K562 (cell line): ENCODE data around the gene PGP. TPM values are rescaled to one million over a fixed set of nuclear protein-coding genes. Genes with fewer than 3 reads are reported as not detected.

Experiments used
- BMI1 ChIP-seq: fragments of 150-350 bp; IDR thresholded peaks from 2 replicates; pipeline ENCODE4 v1.6.1; 2014; ENCODE audit warnings: low read length
- CREM ChIP-seq: IDR thresholded peaks from 2 replicates; pipeline ENCODE4 v1.6.1; 2014; ENCODE audit warnings: antibody characterized with exemption, low read depth
- KLF13 ChIP-seq: fragments of 450-650 bp; IDR thresholded peaks from 2 replicates; pipeline ENCODE4 v1.6.1; 2016; ENCODE audit warnings: missing genetic modification characterization, low read depth, mild to moderate bottlenecking, missing compliant biosample characterization, moderate library complexity, borderline replicate concordance
- L3MBTL2 ChIP-seq: fragments of 450-650 bp; IDR thresholded peaks from 2 replicates; pipeline ENCODE4 v1.6.1; 2016; ENCODE audit warnings: mild to moderate bottlenecking, moderate library complexity
- PCBP1 ChIP-seq: fragments of 200-400 bp; formaldehyde crosslinking; IDR thresholded peaks from 2 replicates; pipeline ENCODE4 v1.6.1; 2018; ENCODE audit warnings: mild to moderate bottlenecking, low read depth, low read length; ENCODE audit not compliant: poor library complexity, severe bottlenecking
- POLR2AphosphoS5 ChIP-seq: IDR thresholded peaks from 2 replicates; pipeline ENCODE4 v1.6.1; 2011; ENCODE audit warnings: mild to moderate bottlenecking, low read depth, low read length, moderate library complexity; ENCODE audit not compliant: control insufficient read depth, insufficient read depth
- POU5F1 ChIP-seq: fragments of 150-350 bp; IDR thresholded peaks from 2 replicates; pipeline ENCODE4 v1.6.1; 2014; ENCODE audit warnings: borderline replicate concordance, low read length, low read depth, mild to moderate bottlenecking; ENCODE audit not compliant: partially characterized antibody
- PYGO2 ChIP-seq: fragments of 450-650 bp; IDR thresholded peaks from 2 replicates; pipeline ENCODE4 v1.6.1; 2016; ENCODE audit warnings: mild to moderate bottlenecking, missing genetic modification characterization, moderate library complexity, missing compliant biosample characterization
- SAFB2 ChIP-seq: fragments of 200-400 bp; formaldehyde crosslinking; IDR thresholded peaks from 2 replicates; pipeline ENCODE4 v1.6.1; 2018; ENCODE audit warnings: borderline replicate concordance, low read length, low read depth, moderate library complexity; ENCODE audit not compliant: severe bottlenecking
- SMARCA4 ChIP-seq: fragments of 450-650 bp; IDR thresholded peaks from 2 replicates; pipeline ENCODE4 v1.6.1; 2016
- SMC3 ChIP-seq: conservative IDR thresholded peaks from 2 replicates; pipeline ENCODE4 v1.6.1; 2011; ENCODE audit warnings: low read depth, low read length, improper control_type of control experiment; ENCODE audit not compliant: insufficient read depth
- TOE1 ChIP-seq, 2 experiments: fragments of 450-650 bp in 1 of 2; sonication (generic) in 1 of 2; formaldehyde crosslinking in 1 of 2; IDR thresholded peaks; 2 replicates each; pipeline versions ENCODE4 v1.7.1 to v1.8.0; 2016 to 2022; ENCODE audit warnings: borderline replicate concordance in 2 of 2, mild to moderate bottlenecking in 2 of 2, antibody characterized with exemption in 1 of 2, inconsistent platforms in 1 of 2, low read depth in 1 of 2, missing genetic modification reagents in 1 of 2, moderate library complexity in 1 of 2
- XRCC3 ChIP-seq: fragments of 450-650 bp; IDR thresholded peaks from 2 replicates; pipeline ENCODE4 v1.6.1; 2017; ENCODE audit warnings: mild to moderate bottlenecking, moderate library complexity
- ZNF184 ChIP-seq: sonication (generic); formaldehyde crosslinking; IDR thresholded peaks from 2 replicates; pipeline ENCODE4 v1.5.0; 2020; ENCODE audit warnings: missing genetic modification reagents
- ZNF232 ChIP-seq: sonication (generic); formaldehyde crosslinking; IDR thresholded peaks from 2 replicates; pipeline ENCODE4 v1.8.0; 2022; ENCODE audit warnings: mild to moderate bottlenecking, missing genetic modification reagents
- polyA plus RNA-seq, 8 experiments: library from polyadenylated mRNA; depleted of rRNA in 4 of 8; stranded (reverse) in 5 of 8; unstranded in 3 of 8; fragments of >200 nt; fragmentation: Nextera tagmentation in 2 of 8; fragmentation: Illumina TruSeq in 1 of 8; extraction: Ambion mirVana in 2 of 8; extraction: Trizol in 1 of 8; gene quantifications; 2 replicates each; pipeline versions ENCODE4 v1.2.1 to v1.2.3, GENCODE V29; 2011 to 2014; ENCODE audit warnings: inconsistent platforms in 1 of 8, missing spikeins in 1 of 8
- total RNA-seq, 7 experiments: library from RNA; depleted of rRNA in 6 of 7; stranded (reverse); fragments of >200 nt in 6 of 7; fragmentation: Illumina TruSeq in 2 of 7; extraction: Trizol in 2 of 7; gene quantifications; 2 replicates each; pipeline versions ENCODE4 v1.2.1 to v1.2.3, GENCODE V29; 2011 to 2021; ENCODE audit warnings: low replicate concordance in 1 of 7
- TF ChIP-seq, protein P1 (sequence below), 2 experiments: IDR thresholded peaks; 2 replicates each; pipeline ENCODE4 v1.6.1; 2011; ENCODE audit warnings: borderline replicate concordance in 1 of 2, control low read depth in 1 of 2, low read depth in 1 of 2, low read length in 1 of 2, mild to moderate bottlenecking in 1 of 2, mixed read lengths in 1 of 2, moderate library complexity in 1 of 2; ENCODE audit not compliant: insufficient read depth in 1 of 2, insufficient read length in 1 of 2, poor library complexity in 1 of 2, severe bottlenecking in 1 of 2; ENCODE audit errors: extremely low read depth in 1 of 2
- TF ChIP-seq, protein P2 (sequence below): fragments of 450-650 bp; IDR thresholded peaks from 2 replicates; pipeline ENCODE4 v1.6.1; 2016; ENCODE audit warnings: antibody characterized with exemption
- TF ChIP-seq, protein P3 (sequence below): fragments of 250-450 bp; sonication (Bioruptor Pico); IDR thresholded peaks from 2 replicates; pipeline ENCODE4 v1.4.0; 2020

PGP gene
- total and polyA plus RNA-seq, 9 of the 15 experiments (the other 6 are each of a cell fraction or from before 2014, with no cell fraction given) = 1.1 to 57.6 (median 19.6) TPM

DNA sequence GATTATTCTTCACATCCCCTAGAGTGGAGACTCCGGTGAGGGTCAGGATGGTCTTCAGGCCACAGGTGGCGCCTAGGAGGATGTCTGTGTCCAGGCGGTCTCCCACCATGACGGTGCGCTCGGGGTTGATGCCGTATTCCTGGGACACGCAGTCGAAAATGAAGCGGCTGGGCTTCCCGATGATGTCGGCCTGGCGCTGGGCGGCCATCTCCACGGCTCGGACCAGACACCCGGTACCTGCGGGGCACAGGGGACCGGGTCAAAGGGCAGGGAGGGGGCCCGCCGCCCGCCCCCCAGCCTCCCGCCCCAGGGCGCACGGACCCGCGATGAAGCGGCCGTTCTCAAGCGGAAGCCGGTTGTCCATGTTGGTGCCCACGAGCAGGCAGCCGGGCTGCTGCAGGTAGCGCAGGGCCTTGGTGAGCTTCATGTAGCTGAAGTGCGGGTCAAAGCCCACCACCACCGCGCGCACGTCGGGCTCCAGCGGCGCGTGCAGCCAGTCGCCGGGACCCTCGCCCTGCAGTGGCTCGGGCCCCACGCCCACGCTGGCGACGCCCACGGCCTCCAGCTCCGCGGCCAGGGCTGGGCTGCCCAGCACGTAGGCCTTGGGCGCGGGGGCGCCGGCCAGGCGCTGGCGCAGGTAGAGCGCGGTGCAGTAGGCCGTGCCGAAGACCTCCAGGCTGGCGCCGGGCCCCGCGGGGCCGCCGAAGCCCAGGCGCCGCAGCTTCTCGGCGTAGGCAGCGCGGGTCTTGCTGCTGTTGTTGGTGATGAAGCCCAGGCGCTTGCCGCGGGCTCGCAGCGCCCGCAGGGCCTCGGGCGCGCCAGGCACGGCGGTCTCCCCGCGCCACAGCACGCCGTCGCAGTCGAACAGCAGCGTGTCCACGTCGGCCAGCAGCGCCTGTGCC lies 572 bp downstream of the PGP start (continued):
- TF ChIP-seq, protein P1, sequence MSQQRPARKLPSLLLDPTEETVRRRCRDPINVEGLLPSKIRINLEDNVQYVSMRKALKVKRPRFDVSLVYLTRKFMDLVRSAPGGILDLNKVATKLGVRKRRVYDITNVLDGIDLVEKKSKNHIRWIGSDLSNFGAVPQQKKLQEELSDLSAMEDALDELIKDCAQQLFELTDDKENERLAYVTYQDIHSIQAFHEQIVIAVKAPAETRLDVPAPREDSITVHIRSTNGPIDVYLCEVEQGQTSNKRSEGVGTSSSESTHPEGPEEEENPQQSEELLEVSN (IDR thresholded peaks at IDR 0.05; ENCODE audit: borderline replicate concordance in 1 of 2, extremely low read depth in 1 of 2, insufficient read depth in 1 of 2, insufficient read length in 1 of 2, low read depth in 1 of 2, low read length in 1 of 2, poor library complexity in 1 of 2, severe bottlenecking in 1 of 2) = peak in 1 of 2 experiments; percentile 48
- no peak for TF ChIP-seq BMI1
- TF ChIP-seq XRCC3 = no peak
- no peak for TF ChIP-seq ZNF232
- TF ChIP-seq PYGO2 (tag) = no peak
- TF ChIP-seq, protein P2, sequence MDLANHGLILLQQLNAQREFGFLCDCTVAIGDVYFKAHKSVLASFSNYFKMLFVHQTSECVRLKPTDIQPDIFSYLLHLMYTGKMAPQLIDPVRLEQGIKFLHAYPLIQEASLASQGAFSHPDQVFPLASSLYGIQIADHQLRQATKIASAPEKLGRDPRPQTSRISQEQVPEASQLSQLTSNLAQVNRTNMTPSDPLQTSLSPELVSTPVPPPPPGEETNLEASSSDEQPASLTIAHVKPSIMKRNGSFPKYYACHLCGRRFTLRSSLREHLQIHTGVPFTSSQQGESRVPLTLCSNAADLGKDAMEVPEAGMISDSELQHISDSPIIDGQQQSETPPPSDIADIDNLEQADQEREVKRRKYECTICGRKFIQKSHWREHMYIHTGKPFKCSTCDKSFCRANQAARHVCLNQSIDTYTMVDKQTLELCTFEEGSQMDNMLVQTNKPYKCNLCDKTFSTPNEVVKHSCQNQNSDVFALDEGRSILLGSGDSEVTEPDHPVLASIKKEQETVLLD = no peak
- no peak for TF ChIP-seq KLF13
- TF ChIP-seq SAFB2 = no peak
- TF ChIP-seq CREM = peak; percentile 44
- TF ChIP-seq ZNF184 = no peak
- TF ChIP-seq, protein P3, sequence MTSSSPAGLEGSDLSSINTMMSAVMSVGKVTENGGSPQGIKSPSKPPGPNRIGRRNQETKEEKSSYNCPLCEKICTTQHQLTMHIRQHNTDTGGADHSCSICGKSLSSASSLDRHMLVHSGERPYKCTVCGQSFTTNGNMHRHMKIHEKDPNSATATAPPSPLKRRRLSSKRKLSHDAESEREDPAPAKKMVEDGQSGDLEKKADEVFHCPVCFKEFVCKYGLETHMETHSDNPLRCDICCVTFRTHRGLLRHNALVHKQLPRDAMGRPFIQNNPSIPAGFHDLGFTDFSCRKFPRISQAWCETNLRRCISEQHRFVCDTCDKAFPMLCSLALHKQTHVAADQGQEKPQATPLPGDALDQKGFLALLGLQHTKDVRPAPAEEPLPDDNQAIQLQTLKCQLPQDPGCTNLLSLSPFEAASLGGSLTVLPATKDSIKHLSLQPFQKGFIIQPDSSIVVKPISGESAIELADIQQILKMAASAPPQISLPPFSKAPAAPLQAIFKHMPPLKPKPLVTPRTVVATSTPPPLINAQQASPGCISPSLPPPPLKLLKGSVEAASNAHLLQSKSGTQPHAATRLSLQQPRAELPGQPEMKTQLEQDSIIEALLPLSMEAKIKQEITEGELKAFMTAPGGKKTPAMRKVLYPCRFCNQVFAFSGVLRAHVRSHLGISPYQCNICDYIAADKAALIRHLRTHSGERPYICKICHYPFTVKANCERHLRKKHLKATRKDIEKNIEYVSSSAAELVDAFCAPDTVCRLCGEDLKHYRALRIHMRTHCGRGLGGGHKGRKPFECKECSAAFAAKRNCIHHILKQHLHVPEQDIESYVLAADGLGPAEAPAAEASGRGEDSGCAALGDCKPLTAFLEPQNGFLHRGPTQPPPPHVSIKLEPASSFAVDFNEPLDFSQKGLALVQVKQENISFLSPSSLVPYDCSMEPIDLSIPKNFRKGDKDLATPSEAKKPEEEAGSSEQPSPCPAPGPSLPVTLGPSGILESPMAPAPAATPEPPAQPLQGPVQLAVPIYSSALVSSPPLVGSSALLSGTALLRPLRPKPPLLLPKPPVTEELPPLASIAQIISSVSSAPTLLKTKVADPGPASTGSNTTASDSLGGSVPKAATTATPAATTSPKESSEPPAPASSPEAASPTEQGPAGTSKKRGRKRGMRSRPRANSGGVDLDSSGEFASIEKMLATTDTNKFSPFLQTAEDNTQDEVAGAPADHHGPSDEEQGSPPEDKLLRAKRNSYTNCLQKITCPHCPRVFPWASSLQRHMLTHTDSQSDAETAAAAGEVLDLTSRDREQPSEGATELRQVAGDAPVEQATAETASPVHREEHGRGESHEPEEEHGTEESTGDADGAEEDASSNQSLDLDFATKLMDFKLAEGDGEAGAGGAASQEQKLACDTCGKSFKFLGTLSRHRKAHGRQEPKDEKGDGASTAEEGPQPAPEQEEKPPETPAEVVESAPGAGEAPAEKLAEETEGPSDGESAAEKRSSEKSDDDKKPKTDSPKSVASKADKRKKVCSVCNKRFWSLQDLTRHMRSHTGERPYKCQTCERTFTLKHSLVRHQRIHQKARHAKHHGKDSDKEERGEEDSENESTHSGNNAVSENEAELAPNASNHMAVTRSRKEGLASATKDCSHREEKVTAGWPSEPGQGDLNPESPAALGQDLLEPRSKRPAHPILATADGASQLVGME (CRISPR knock-in tag) = 0 out of 2 replicates have a peak, but pooled peaks have one; percentile 10
- TF ChIP-seq POLR2AphosphoS5 = no peak
- no peak for TF ChIP-seq SMC3
- TF ChIP-seq TOE1 (IDR thresholded peaks at IDR 0.05; ENCODE audit: borderline replicate concordance) = no peak
- no peak for TF ChIP-seq TOE1 (CRISPR knock-in tag; IDR thresholded peaks at IDR 0.05; ENCODE audit: borderline replicate concordance, low read depth)
- no peak for TF ChIP-seq POU5F1
- TF ChIP-seq PCBP1 = peak; percentile 37
- no peak for TF ChIP-seq SMARCA4
- TF ChIP-seq L3MBTL2 = no peak
